Kidney epithelial cell (primary cell): ENCODE data around the gene LPCAT1. TPM values are rescaled to one million over a fixed set of nuclear protein-coding genes. Genes with fewer than 3 reads are reported as not detected.

Source experiments
- DNase-seq: peaks from one replicate; pipeline ENCODE4 v3.0.0-alpha.2; 2010; ENCODE audit warnings: low read depth
- H3K27me3 ChIP-seq: 2 replicates; pipeline ENCODE4 v1.6.0; 2011; ENCODE audit warnings: low read length; ENCODE audit not compliant: control insufficient read depth, insufficient read depth
- H3K36me3 ChIP-seq: 2 replicates; pipeline ENCODE4 v1.5.1; 2011; ENCODE audit warnings: low read length; ENCODE audit not compliant: control insufficient read depth, insufficient read depth
- H3K4me3 ChIP-seq: 2 replicates; pipeline ENCODE4 v1.5.1; 2011; ENCODE audit warnings: low read depth, mild to moderate bottlenecking, control low read depth, low read length
- total RNA-seq: library from RNA; depleted of rRNA; stranded (reverse); fragments of >200 nt; gene quantifications from 2 replicates; pipeline ENCODE4 v1.2.3, GENCODE V29; 2015
- TF ChIP-seq, protein P1 (sequence below): IDR thresholded peaks from 2 replicates; pipeline ENCODE4 v1.5.1; 2011; ENCODE audit warnings: mild to moderate bottlenecking, moderate library complexity, low read length, control low read depth, inconsistent platforms; ENCODE audit not compliant: insufficient read depth, poor library complexity, severe bottlenecking

Gene LPCAT1
- total RNA-seq, 1 donor from 2014 or later, result 87.6 TPM

DNA sequence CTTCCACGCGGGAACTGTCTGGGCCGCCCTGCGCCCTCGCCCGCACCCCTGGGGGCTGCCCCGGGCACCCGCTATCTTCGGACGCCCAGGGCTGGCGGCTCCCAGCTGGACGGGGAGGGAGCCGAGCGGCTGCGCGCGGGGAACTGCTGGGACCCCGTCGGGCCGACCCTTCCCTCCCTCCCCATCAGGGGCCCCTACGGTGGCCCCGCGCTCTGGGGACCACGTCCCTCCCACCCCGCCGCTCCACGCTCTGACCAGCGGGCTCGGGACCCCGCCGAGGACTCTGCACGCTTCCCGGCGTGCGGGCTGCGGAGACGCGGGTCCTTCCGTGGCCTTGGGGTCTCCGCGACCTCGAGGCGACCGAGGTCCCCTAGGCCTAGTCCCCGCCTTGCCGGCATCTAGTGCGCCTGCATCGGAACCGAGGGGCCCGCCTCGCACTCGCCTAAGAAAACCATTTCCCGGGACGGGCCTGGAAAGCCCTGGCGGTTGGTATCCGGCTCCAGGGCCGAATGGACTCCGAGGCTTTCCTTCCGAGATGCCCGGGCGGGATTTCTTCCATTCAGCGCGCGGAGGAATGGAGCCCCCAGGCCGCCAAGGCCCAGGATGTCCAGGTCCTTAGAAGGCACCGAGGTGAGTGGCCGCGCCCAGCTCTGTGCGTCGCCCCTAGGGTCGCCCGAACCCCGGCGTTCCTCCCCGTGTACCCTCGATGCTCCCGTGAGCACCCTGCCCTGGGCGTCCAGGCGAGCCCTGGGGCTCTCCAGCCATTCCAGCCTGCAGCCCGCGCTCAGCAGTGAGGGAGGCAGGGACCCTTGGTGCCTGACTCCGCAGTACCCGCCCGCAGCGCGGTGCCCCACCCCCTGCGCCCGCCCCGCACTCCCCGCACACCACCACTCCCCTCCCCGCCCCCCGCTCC is 77.8 kb downstream of the LPCAT1 start:
- Histone ChIP-seq H3K27me3 (peaks cover 58% of the 10 kb centered on the region), H3K36me3 (no peaks in the 10 kb centered on the region), H3K4me3 (no peak overlapping the region)
- TF ChIP-seq, protein P1, sequence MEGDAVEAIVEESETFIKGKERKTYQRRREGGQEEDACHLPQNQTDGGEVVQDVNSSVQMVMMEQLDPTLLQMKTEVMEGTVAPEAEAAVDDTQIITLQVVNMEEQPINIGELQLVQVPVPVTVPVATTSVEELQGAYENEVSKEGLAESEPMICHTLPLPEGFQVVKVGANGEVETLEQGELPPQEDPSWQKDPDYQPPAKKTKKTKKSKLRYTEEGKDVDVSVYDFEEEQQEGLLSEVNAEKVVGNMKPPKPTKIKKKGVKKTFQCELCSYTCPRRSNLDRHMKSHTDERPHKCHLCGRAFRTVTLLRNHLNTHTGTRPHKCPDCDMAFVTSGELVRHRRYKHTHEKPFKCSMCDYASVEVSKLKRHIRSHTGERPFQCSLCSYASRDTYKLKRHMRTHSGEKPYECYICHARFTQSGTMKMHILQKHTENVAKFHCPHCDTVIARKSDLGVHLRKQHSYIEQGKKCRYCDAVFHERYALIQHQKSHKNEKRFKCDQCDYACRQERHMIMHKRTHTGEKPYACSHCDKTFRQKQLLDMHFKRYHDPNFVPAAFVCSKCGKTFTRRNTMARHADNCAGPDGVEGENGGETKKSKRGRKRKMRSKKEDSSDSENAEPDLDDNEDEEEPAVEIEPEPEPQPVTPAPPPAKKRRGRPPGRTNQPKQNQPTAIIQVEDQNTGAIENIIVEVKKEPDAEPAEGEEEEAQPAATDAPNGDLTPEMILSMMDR, result no peak
- DNase-seq, result no peak

DNA sequence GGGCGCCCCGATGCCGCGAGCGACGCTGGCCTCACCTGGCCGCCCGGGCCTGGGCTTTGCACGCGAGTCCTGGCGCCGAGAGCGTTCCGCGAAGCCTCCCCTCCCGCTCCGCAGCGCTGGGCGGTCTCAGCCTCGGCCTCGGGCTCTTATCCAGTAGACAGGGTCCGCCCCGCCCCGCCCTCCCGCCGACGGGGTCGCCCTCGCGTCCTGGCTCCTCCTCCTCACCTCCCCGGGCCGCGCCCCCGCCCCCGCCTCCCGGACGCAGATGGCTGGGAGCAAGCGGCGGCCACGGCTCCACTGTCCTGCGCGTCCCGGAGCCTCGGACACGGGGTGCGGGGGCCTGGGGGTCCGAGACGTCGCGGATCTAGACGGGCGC is 78.5 kb downstream of the LPCAT1 start, which contains the start of gene SLC6A3:
Gene SLC6A3, minus strand, starts transcription at position 128 of the 376 bp plus-strand sequence. CDS start 2,243 bp downstream, outside the sequence.
- H3K36me3 ChIP-seq, result no peaks in the 10 kb centered on the region
- H3K4me3 ChIP-seq, result no peak within 1 kb of the TSS
- peaks cover 58% of the 10 kb centered on the region for H3K27me3 ChIP-seq
- no peak for DNase-seq
- TF ChIP-seq, protein P1, result no peak

DNA sequence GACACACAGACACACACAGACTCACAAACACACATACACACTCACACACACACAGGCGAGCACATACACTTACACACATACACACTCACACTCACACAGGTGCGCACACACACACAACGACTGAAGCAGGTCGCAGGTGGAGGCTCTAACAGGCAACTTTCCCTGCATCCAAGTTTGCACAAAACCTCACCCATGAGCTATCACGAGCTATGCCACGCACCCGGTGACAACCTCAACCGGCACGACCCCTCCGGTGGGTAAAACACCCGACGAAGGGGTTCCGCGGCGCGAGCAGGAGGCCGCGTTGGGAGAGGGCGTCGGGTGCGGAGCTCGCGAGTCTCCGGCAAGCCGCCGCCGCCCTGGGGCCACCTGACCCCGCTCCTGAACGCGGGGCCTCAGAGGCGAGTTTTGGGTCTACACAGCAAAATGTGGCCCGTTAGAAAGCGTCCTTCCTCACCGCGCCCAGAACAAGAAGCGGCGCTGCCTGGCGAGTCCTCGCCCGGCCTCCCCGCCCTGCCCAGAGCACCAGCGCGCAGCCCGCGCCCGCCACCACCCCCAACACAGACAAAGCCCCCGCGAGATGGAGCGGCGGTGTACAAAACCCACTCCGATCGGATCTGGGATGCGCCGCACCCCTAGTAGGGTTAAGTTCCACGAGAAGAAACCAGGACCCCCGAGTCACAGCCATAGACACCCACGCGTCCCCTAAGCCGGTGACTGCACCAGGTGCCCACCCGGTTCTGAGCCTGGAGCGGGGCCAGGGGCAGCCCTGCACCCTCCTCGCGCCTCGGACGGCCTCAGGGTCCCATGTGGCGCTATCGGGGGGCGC is 79.2 kb downstream of the LPCAT1 start:
- H3K4me3 ChIP-seq, result no peak overlapping the region
- no peak for DNase-seq
- H3K27me3 ChIP-seq, result peaks cover 58% of the 10 kb centered on the region
- TF ChIP-seq, protein P1, result no peak
- H3K36me3 ChIP-seq, result no peaks in the 10 kb centered on the region

DNA sequence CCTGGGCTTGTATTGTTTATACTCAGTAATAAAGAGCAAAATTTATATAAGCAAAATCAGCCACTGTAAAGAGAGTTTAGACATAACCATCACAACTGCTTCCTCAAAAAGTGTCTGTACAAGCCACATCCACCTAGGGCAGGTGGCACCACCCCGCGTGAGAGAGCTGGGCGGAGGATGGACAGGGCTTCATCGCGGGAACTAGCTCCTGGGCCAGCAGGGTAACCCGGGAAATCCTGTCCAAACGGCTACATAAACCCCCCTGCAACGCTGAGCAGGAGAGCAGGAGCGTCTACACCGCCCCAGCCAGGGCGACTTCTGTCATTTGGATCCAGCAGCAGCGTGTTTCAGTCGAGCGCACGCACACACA is 79.8 kb downstream of the LPCAT1 start:
- Histone ChIP-seq H3K4me3 (no peak overlapping the region), H3K36me3 (no peaks in the 10 kb centered on the region), H3K27me3 (peaks cover 58% of the 10 kb centered on the region)
- TF ChIP-seq, protein P1, result no peak
- no peak for DNase-seq

DNA sequence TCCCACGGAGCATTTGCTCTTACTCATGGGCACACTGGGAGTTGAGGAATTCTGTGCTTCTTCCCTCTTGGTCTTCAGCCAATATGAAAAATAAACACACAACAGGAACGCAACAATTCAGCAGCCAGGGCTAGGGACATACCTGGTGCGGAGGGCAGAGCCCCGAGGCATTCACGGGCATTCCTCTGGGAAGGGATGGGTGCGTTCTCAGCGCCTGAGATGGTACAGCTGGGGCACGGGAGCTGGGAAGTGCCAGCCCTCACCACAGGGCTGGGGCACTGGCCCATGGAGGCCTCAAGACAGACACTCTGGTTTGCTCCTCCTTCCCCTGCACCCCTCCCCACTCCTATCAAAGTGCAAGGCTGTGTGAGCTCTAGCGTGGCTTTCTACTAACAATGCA is 80.6 kb downstream of the LPCAT1 start:
- TF ChIP-seq, protein P1, result no peak
- Histone ChIP-seq H3K27me3 (peaks cover 59% of the 10 kb centered on the region), H3K4me3 (no peak overlapping the region), H3K36me3 (no peaks in the 10 kb centered on the region)
- no peak for DNase-seq
